HCT116 (cell line): Measurements from ENCODE around the gene APAF1.

ENCODE experiments used
- CEBPB ChIP-seq: IDR thresholded peaks from 2 replicates; pipeline ENCODE4 v1.6.1; 2012; ENCODE audit warnings: low read depth
- CTCF ChIP-seq, 3 experiments: fragments of 200-600 bp in 1 of 3; sonication (generic) in 1 of 3; IDR thresholded peaks in 2 of 3; conservative IDR thresholded peaks in 1 of 3; 2 replicates each; pipeline ENCODE4 v1.5.1; 2012 to 2017; ENCODE audit warnings: low read depth in 2 of 3, low read length in 2 of 3, antibody characterized with exemption in 1 of 3, borderline replicate concordance in 1 of 3, control low read depth in 1 of 3, mild to moderate bottlenecking in 1 of 3, mixed read lengths in 1 of 3, mixed run types in 1 of 3, moderate library complexity in 1 of 3; ENCODE audit not compliant: insufficient read depth in 1 of 3
- EZH2 ChIP-seq: fragments of 200-600 bp; sonication (generic); IDR thresholded peaks from 2 replicates; pipeline ENCODE4 v1.6.1; 2017; ENCODE audit warnings: antibody characterized with exemption, mixed run types
- POLR2A ChIP-seq: IDR thresholded peaks from 2 replicates; pipeline ENCODE4 v1.7.0; 2011; ENCODE audit warnings: borderline replicate concordance; ENCODE audit not compliant: insufficient read depth, insufficient read length; ENCODE audit errors: extremely low read depth
- POLR2AphosphoS5 ChIP-seq: IDR thresholded peaks from 2 replicates; pipeline ENCODE4 v1.6.1; 2011; ENCODE audit warnings: mild to moderate bottlenecking, low read depth, low read length, moderate library complexity
- SIN3A ChIP-seq: IDR thresholded peaks from 2 replicates; pipeline ENCODE4 v1.6.1; 2012; ENCODE audit warnings: low read depth
- YY1 ChIP-seq: IDR thresholded peaks from 2 replicates; pipeline ENCODE4 v1.6.1; 2011; ENCODE audit warnings: low read length, low read depth, moderate library complexity, mild to moderate bottlenecking; ENCODE audit not compliant: insufficient replicate concordance; ENCODE audit errors: extremely low read depth
- TF ChIP-seq, protein P1 (sequence below): IDR thresholded peaks from 2 replicates; pipeline ENCODE4 v1.6.1; 2012
- TF ChIP-seq, protein P2 (sequence below): IDR thresholded peaks from 2 replicates; pipeline ENCODE4 v1.6.1; 2012; ENCODE audit warnings: low read depth
- TF ChIP-seq, protein P3 (sequence below): IDR thresholded peaks from 2 replicates; pipeline ENCODE4 v1.6.1; 2011; ENCODE audit warnings: mild to moderate bottlenecking, low read length, moderate library complexity; ENCODE audit not compliant: insufficient replicate concordance; ENCODE audit errors: extremely low read depth
- TF ChIP-seq, protein P4 (sequence below): IDR thresholded peaks from 2 replicates; pipeline ENCODE4 v1.6.1; 2012

- TF ChIP-seq POLR2AphosphoS5: no peak
- no peak for TF ChIP-seq CTCF (IDR thresholded peaks at IDR 0.05 in 2 of 3, conservative IDR thresholded peaks at IDR 0.05 in 1 of 3; ENCODE audit: borderline replicate concordance in 1 of 3, insufficient read depth in 1 of 3, low read depth in 2 of 3, low read length in 2 of 3)
- TF ChIP-seq, protein P1, sequence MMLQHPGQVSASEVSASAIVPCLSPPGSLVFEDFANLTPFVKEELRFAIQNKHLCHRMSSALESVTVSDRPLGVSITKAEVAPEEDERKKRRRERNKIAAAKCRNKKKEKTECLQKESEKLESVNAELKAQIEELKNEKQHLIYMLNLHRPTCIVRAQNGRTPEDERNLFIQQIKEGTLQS: no peak
- no peak for TF ChIP-seq YY1
- TF ChIP-seq POLR2A: no peak
- TF ChIP-seq, protein P2, sequence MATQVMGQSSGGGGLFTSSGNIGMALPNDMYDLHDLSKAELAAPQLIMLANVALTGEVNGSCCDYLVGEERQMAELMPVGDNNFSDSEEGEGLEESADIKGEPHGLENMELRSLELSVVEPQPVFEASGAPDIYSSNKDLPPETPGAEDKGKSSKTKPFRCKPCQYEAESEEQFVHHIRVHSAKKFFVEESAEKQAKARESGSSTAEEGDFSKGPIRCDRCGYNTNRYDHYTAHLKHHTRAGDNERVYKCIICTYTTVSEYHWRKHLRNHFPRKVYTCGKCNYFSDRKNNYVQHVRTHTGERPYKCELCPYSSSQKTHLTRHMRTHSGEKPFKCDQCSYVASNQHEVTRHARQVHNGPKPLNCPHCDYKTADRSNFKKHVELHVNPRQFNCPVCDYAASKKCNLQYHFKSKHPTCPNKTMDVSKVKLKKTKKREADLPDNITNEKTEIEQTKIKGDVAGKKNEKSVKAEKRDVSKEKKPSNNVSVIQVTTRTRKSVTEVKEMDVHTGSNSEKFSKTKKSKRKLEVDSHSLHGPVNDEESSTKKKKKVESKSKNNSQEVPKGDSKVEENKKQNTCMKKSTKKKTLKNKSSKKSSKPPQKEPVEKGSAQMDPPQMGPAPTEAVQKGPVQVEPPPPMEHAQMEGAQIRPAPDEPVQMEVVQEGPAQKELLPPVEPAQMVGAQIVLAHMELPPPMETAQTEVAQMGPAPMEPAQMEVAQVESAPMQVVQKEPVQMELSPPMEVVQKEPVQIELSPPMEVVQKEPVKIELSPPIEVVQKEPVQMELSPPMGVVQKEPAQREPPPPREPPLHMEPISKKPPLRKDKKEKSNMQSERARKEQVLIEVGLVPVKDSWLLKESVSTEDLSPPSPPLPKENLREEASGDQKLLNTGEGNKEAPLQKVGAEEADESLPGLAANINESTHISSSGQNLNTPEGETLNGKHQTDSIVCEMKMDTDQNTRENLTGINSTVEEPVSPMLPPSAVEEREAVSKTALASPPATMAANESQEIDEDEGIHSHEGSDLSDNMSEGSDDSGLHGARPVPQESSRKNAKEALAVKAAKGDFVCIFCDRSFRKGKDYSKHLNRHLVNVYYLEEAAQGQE: no peak
- TF ChIP-seq, protein P3, sequence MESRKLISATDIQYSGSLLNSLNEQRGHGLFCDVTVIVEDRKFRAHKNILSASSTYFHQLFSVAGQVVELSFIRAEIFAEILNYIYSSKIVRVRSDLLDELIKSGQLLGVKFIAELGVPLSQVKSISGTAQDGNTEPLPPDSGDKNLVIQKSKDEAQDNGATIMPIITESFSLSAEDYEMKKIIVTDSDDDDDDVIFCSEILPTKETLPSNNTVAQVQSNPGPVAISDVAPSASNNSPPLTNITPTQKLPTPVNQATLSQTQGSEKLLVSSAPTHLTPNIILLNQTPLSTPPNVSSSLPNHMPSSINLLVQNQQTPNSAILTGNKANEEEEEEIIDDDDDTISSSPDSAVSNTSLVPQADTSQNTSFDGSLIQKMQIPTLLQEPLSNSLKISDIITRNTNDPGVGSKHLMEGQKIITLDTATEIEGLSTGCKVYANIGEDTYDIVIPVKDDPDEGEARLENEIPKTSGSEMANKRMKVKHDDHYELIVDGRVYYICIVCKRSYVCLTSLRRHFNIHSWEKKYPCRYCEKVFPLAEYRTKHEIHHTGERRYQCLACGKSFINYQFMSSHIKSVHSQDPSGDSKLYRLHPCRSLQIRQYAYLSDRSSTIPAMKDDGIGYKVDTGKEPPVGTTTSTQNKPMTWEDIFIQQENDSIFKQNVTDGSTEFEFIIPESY: no peak
- no peak for TF ChIP-seq CEBPB
- TF ChIP-seq, protein P4, sequence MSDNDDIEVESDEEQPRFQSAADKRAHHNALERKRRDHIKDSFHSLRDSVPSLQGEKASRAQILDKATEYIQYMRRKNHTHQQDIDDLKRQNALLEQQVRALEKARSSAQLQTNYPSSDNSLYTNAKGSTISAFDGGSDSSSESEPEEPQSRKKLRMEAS: no peak
- no peak for TF ChIP-seq EZH2
- TF ChIP-seq SIN3A: no peak
These were observed 118.6 kb downstream of the APAF1 start for GRCh38 chr12:98763656-98764055.
